GM12801 (cell line): ENCODE data around the gene DYSF.

Experiments
- TF ChIP-seq, protein P1 (sequence below): IDR thresholded peaks from one replicate; pipeline ENCODE4 v1.5.1; 2011; ENCODE audit warnings: control low read depth; ENCODE audit not compliant: insufficient read length; ENCODE audit errors: extremely low read depth

Gene DYSF

DNA sequence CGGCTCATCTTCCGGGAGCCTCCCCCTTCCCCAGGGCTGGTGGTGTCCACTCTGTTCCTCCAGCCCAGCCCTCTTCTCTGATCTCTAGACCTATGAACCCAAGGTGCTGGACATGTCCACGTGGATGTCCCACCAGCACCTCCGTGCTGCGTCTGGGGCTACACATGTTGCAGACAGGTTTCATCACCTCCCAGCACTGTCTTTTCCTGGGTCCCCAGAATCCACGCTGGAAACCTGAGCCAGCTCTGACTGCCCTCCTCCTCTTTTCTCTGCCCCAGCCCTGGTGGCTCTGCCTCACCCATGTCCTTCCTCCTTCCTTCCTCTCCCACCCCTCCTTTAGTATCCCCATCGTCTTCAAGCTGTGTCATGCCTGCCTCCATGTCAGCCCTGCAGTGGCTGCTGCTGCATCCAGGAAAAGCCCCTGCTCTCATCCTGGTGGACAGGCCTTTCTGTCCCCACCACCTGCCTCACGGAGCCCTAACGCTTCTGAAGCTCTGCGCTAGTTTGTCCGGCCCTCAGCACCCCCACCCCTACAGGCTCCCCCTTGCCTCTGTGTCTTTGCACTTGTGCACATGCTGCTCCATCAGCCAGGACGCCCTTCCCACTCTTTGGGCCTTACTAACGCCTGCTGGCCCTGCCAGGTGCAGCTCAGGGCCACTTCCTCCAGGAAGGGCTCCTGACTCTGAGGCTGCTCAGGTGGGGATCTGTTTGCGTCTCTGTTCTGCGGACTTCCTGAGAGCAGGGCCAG, 105.9 kb downstream of the DYSF start:
- TF ChIP-seq, protein P1, sequence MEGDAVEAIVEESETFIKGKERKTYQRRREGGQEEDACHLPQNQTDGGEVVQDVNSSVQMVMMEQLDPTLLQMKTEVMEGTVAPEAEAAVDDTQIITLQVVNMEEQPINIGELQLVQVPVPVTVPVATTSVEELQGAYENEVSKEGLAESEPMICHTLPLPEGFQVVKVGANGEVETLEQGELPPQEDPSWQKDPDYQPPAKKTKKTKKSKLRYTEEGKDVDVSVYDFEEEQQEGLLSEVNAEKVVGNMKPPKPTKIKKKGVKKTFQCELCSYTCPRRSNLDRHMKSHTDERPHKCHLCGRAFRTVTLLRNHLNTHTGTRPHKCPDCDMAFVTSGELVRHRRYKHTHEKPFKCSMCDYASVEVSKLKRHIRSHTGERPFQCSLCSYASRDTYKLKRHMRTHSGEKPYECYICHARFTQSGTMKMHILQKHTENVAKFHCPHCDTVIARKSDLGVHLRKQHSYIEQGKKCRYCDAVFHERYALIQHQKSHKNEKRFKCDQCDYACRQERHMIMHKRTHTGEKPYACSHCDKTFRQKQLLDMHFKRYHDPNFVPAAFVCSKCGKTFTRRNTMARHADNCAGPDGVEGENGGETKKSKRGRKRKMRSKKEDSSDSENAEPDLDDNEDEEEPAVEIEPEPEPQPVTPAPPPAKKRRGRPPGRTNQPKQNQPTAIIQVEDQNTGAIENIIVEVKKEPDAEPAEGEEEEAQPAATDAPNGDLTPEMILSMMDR = no peak

DNA sequence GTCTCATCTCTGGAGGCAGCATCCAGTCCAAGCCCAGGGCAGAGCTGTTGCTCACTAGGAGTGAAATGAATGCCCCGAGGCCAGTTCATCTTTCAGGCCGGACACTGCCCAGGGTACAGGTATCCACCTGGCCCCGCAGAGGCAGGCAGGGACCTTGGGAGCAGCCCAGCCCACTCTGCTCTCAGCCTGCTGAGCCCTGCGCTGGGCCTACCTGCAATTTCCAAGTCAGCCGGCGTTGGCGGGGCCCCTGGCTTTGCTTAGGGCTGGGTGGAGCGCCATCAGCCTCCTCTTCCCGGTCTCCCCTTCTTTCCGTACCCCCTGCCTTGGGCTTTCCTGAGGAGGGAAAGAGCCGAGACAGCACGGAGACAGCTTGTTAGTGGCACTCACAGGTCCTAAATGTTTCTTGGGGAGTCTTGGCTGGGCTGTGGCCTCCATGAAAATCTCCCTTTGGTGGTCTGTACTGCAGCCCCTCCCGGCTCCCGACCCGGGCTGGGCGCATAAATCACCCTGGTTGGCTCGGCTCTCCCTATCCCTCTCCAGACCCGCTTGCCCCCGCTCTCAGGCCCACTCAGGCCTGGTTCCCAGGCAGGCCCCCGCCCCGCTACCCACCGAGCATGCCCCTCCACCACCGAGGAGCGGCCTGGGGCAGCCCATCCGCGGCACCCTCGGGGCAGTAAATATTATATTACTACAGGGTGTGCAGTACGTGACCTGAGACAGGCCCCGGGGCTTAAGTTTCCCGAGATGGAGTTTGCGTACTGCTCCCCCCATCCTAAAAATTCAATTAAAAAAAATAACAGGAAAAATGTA, 106.7 kb downstream of the DYSF start:
- TF ChIP-seq, protein P1 = no peak

DNA sequence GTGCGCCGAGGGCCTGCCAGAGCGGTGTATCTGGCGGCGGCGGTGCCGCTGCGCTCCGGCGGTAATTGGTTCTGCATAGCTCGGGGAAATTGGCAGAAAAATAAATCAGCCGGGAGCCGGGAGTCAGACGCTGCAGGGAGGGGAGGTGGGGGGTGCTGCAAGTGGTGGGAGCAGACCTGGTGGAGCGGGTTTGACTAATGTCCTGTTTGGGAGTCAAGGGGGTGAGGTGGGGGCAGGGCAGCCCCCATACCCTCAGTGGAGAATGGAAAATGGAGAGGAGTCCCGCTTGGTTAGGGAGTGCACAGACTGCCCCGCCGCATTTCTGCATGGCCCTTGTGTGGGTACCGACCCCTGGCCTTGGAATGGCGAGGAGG, 107.3 kb downstream of the DYSF start:
- TF ChIP-seq, protein P1 = no peak

DNA sequence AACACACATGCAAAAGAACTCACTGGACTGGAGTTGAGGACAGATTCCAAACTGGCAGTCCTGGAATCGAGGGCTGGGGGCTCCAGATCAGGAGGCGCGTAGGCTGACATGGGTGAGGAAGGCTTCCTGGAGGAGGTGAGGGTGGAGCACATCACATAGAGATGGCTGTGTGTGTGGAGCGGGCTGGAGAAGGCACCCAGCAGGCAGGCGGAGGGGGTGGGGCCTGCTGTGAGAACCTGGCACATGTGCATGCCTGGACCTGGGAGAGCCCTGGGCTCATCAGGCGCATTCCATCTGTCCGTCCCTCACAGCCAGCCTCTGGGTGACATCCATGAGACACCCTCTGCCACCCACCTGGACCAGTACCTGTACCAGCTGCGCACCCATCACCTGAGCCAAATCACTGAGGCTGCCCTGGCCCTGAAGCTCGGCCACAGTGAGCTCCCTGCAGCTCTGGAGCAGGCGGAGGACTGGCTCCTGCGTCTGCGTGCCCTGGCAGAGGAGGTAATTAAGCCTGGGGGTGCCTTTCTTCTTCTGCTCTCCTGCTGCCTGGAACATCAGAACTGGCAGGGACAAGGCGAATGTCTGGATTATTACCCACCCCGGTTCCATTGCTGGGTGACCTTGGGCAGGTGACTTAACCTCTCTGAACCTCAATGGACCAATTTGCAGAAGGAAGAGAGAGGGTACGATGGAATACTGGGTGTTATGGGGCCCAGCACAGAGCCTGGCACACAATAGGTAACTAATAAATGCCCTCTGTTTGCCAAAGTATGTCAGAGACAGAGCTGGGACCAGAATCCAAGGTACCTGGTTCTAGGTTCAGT, 108.3 kb downstream of the DYSF start:
- TF ChIP-seq, protein P1 = no peak

DNA sequence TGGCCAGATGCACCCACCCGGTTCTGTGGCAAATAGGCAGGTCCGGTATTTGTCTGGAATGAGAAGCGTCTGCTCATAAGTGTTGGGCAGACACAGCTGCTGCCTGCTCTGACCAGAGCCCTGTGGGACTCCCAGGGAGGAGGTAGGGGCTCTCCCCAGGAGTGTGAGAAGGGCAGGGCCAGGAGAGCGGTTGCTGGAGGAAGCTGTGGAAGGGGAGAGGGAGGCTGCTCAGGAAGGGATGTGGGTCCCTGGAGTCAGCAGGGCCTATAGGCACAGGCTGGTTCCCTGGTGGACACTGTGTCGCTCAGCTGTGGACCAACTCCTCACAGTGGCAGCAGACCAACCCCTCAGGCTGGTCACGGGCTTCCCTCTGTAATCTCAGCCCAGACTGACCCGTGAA, 109.2 kb downstream of the DYSF start:
- TF ChIP-seq, protein P1 = no peak

DNA sequence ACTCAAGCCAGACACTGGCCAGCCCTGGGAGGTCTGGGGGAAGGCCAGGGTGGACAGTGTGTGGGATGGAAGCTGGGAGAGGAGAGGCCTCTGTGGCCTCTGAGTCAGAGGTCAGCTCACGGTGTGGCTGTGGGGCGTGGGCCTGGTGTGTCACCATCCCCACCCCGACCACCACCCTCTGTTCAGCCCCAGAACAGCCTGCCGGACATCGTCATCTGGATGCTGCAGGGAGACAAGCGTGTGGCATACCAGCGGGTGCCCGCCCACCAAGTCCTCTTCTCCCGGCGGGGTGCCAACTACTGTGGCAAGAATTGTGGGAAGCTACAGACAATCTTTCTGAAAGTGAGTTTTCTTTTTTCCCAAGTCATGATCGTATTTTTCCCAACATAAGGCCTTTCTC, 110.5 kb downstream of the DYSF start:
- TF ChIP-seq, protein P1 = no peak

DNA sequence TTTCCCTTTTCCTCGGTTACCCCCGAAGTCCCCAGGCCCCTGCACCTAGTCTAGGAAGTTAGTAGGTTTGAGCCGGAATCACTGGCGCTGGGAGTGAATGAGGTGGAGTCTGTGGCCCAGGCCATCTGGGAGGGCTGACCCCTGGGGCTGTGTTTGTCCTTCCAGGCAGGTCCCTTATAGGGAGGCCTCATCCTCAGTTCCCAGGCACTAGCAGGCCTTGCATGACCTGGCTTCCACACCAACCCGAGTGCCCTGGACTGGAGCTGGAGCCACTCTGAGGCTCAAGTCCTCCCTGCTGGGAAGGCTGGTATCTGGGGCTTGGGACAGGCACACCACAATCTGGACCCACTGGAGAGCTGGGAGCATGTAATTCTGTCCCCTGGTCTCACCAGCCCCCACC, 111.0 kb downstream of the DYSF start:
- TF ChIP-seq, protein P1 = no peak
